SK-N-SH (cell line): ENCODE results near the gene FAM240A.

Experiments used
- GABPA ChIP-seq: IDR thresholded peaks from 2 replicates; pipeline ENCODE4 v1.4.0; 2012; ENCODE audit warnings: low read depth, mild to moderate bottlenecking
- PBX3 ChIP-seq: IDR thresholded peaks from 2 replicates; pipeline ENCODE4; 2012
- RAD21 ChIP-seq: IDR thresholded peaks from 2 replicates; pipeline ENCODE4 v1.6.1; 2012; ENCODE audit warnings: mild to moderate bottlenecking, low read length
- RFX5 ChIP-seq: IDR thresholded peaks from 2 replicates; pipeline ENCODE4 v1.6.1; 2012; ENCODE audit warnings: mild to moderate bottlenecking, improper control_type of control experiment, low read length
- TAF1 ChIP-seq: IDR thresholded peaks from 2 replicates; pipeline ENCODE4 v1.6.1; 2012; ENCODE audit warnings: low read depth, mild to moderate bottlenecking, low read length, moderate library complexity, borderline replicate concordance
- ZBTB33 ChIP-seq: IDR thresholded peaks from 2 replicates; pipeline ENCODE4 v1.4.0; 2012; ENCODE audit warnings: low read depth, borderline replicate concordance
- TF ChIP-seq, protein P1 (sequence below): fragments of 200-600 bp; sonication (generic); IDR thresholded peaks from 2 replicates; pipeline ENCODE4 v1.6.1; 2017; ENCODE audit warnings: antibody characterized with exemption, mild to moderate bottlenecking, moderate library complexity
- TF ChIP-seq, protein P2 (sequence below): fragments of 150-350 bp; IDR thresholded peaks from 2 replicates; pipeline ENCODE4 v1.6.1; 2017; ENCODE audit warnings: antibody characterized with exemption, low read length, low read depth, borderline replicate concordance

DNA sequence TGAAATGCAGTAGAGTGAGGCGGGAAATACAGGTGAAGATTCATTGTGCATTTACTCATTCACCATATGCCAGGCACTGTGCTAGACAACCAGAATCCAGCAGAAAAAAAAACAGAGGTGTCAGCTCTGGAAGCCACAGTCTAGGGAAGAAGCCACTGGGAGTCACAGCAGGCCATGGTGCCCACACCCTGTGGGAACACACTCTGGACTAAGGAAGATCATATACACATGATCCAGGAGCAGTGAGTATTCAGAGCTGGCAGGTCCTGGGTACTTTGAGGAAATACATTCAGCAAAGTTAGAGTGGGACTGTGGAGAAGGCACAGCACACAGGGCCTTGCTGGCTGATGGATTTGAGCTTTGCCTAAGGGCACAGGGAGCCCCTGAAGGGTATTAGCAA lies 14.8 kb downstream of the FAM240A start:
- TF ChIP-seq, protein P1, sequence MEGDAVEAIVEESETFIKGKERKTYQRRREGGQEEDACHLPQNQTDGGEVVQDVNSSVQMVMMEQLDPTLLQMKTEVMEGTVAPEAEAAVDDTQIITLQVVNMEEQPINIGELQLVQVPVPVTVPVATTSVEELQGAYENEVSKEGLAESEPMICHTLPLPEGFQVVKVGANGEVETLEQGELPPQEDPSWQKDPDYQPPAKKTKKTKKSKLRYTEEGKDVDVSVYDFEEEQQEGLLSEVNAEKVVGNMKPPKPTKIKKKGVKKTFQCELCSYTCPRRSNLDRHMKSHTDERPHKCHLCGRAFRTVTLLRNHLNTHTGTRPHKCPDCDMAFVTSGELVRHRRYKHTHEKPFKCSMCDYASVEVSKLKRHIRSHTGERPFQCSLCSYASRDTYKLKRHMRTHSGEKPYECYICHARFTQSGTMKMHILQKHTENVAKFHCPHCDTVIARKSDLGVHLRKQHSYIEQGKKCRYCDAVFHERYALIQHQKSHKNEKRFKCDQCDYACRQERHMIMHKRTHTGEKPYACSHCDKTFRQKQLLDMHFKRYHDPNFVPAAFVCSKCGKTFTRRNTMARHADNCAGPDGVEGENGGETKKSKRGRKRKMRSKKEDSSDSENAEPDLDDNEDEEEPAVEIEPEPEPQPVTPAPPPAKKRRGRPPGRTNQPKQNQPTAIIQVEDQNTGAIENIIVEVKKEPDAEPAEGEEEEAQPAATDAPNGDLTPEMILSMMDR = no peak
- TF ChIP-seq TAF1 (no peak), ZBTB33 (no peak), RFX5 (no peak), PBX3 (no peak), GABPA (no peak), RAD21 (no peak)
- TF ChIP-seq, protein P2, sequence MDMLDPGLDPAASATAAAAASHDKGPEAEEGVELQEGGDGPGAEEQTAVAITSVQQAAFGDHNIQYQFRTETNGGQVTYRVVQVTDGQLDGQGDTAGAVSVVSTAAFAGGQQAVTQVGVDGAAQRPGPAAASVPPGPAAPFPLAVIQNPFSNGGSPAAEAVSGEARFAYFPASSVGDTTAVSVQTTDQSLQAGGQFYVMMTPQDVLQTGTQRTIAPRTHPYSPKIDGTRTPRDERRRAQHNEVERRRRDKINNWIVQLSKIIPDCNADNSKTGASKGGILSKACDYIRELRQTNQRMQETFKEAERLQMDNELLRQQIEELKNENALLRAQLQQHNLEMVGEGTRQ = no peak
